T47D (cell line): ENCODE data around the gene MDM1.

Source experiments
- DNase-seq, 2 experiments: peaks; one replicate each; pipeline versions ENCODE4 v3.0.0 to v3.0.0-alpha.2; 2011 to 2012; ENCODE audit warnings: low read depth in 1 of 2, low spot score in 1 of 2
- JUND ChIP-seq: IDR thresholded peaks from 2 replicates; pipeline ENCODE4 v1.6.1; 2012; ENCODE audit warnings: low read depth
- in situ Hi-C: cut with HindIII; loops from 2 replicates; pipeline ENCODE4 v1.10.0; 2016; ENCODE audit warnings: low sequenced_read_pairs, low pct_unique_long_range_greater_than_20kb

MDM1 gene

GRCh38 chr12:68294251-68294650 lies 37.9 kb downstream of the MDM1 start:
- TF ChIP-seq JUND, result no peak
- no peak for DNase-seq
- in situ Hi-C loops, result no loop called here

- in situ Hi-C loops, result no loop called here
- no peak for TF ChIP-seq JUND
- no peak for DNase-seq
Observed at GRCh38 chr12:68293347-68293746, 38.8 kb downstream of the MDM1 start.

GRCh38 chr12:68292151-68292943 lies 39.8 kb downstream of the MDM1 start:
- no peak for DNase-seq
- no peak for TF ChIP-seq JUND
- in situ Hi-C loops, result no loop called here

GRCh38 chr12:68291396-68292036 lies 40.6 kb downstream of the MDM1 start:
- no peak for DNase-seq
- TF ChIP-seq JUND, result no peak
- in situ Hi-C loops, result no loop called here

- no peak for TF ChIP-seq JUND
- DNase-seq, result no peak
- in situ Hi-C loops, result no loop called here
Observed at GRCh38 chr12:68290126-68290525, 42.0 kb downstream of the MDM1 start.

- in situ Hi-C loops, result no loop called here
- DNase-seq, result no peak
- no peak for TF ChIP-seq JUND
Observed at GRCh38 chr12:68287106-68287505, 45.1 kb downstream of the MDM1 start.

- no peak for DNase-seq
- no peak for TF ChIP-seq JUND
- in situ Hi-C loops, result no loop called here
Observed at GRCh38 chr12:68286396-68286795, 45.8 kb downstream of the MDM1 start.

GRCh38 chr12:68285541-68285940 lies 46.6 kb downstream of the MDM1 start:
- DNase-seq, result no peak
- no peak for TF ChIP-seq JUND
- in situ Hi-C loops, result no loop called here

GRCh38 chr12:68281322-68282077 lies 50.7 kb downstream of the MDM1 start:
- in situ Hi-C loops, result no loop called here
- no peak for TF ChIP-seq JUND
- no peak for DNase-seq

- no peak for DNase-seq
- TF ChIP-seq JUND, result no peak
- in situ Hi-C loops, result no loop called here
Observed at GRCh38 chr12:68280240-68280639, 51.9 kb downstream of the MDM1 start.

- in situ Hi-C loops, result no loop called here
- DNase-seq, result no peak
- TF ChIP-seq JUND, result no peak
Observed at GRCh38 chr12:68279227-68280054, 52.7 kb downstream of the MDM1 start.

- in situ Hi-C loops, result no loop called here
- TF ChIP-seq JUND, result no peak
- no peak for DNase-seq
Observed at GRCh38 chr12:68276402-68276930, 55.7 kb downstream of the MDM1 start.
